Measurements from ENCODE around the gene SAT1.

DNA sequence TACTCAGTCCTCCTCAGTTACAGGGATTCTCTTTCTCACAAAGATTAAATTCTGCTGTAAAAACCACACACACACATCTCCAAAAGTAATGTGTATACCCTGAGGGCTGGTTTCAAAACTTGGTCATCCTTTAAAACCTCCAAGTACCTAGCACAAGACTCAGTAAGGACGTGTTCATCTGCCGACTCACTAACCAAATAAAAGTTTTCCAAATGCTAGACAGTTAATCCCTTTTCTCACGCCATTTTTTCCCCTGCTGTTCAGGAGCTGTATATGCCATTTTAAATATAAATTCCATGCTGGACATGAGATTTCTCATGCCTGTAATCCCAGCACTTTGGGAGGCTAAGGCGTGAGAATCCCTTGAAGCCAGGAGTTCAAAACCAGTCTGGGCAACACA, 3.9 kb upstream of the SAT1 start:
- TF ChIP-seq CTCF (IDR thresholded peaks at IDR 0.05; ENCODE audit: low read length): no peak
- no peak for TF ChIP-seq EZH2 (optimal IDR thresholded peaks at IDR 0.05; ENCODE audit: low read depth, low read length)
- no peak for TF ChIP-seq EZH2phosphoT487 (IDR thresholded peaks at IDR 0.05; ENCODE audit: low read length)

Data from MM.1S (cell line).